ENCODE measurements around the gene STK36. TPM values are rescaled to one million over a fixed set of nuclear protein-coding genes. Genes with fewer than 3 reads are reported as not detected.

Gene STK36
- total RNA-seq, 1 donor = 25.7 TPM

DNA sequence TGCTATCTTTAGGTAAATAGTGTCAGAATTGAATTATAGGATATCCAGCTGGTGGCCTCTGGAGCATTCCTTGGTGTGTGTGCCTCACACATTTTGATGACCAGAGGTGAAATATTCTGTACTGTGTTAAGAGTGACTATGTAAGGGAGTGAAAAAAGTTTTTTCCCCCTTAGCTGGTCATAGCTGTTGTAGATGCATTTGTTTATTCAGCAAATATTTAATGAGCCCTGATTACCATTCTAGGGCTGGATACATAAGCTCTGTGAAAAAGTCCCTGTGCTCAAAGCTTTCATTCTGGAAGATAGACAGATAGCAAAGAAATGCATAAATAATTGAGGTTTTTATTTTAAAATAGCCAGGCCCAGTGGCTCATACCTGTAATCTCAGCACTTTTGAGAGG is 49.6 kb downstream of the STK36 start:
- peaks cover 77% of the 10 kb centered on the region for H3K79me2 ChIP-seq (ENCODE audit: insufficient read depth, low read length)
- peaks cover 7% of the 10 kb centered on the region for H4K20me1 ChIP-seq (ENCODE audit: insufficient read depth, low read length)

DNA sequence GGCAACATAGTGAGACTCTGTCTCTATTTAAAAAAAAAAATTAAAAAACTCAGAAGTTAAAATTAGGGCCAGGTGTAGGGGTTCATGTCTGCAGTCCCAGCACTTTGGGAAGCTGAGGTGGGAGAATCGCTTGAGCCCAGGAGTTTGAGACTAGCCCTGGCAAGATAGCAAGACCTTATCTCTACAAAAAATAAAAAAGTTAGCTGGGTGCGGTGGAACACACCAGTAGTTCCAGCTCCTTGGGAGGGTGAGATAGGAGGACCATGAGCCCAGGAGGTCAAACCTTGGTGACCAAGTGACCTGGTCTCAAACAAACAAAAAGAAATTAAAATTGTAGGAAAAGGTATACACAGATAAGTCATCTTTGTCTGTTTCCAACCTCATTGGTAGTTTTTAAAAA is 50.0 kb downstream of the STK36 start:
- Histone ChIP-seq H3K79me2 (ENCODE audit: insufficient read depth, low read length) (peaks cover 81% of the 10 kb centered on the region), H4K20me1 (ENCODE audit: insufficient read depth, low read length) (peaks cover 7% of the 10 kb centered on the region)

More for the DNA sequence above, 49.6 kb downstream of the STK36 start:
- no peak overlapping the region for H2AFZ ChIP-seq (ENCODE audit: low read length)
- H3K27ac ChIP-seq (ENCODE audit: low read depth, low read length) = no peak overlapping the region
- no peaks in the 10 kb centered on the region for H3K27me3 ChIP-seq (ENCODE audit: insufficient read depth, low read length)
- peak; percentile 34 for DNase-seq (ENCODE audit: insufficient read length, low spot score, missing footprints)
- H3K36me3 ChIP-seq (ENCODE audit: insufficient read depth, low read length) = no peaks in the 10 kb centered on the region
- H3K4me3 ChIP-seq (ENCODE audit: insufficient read depth, low read length) = no peak overlapping the region
- no peaks in the 10 kb centered on the region for H3K9me3 ChIP-seq (ENCODE audit: low read depth, low read length)
- TF ChIP-seq, protein P1, sequence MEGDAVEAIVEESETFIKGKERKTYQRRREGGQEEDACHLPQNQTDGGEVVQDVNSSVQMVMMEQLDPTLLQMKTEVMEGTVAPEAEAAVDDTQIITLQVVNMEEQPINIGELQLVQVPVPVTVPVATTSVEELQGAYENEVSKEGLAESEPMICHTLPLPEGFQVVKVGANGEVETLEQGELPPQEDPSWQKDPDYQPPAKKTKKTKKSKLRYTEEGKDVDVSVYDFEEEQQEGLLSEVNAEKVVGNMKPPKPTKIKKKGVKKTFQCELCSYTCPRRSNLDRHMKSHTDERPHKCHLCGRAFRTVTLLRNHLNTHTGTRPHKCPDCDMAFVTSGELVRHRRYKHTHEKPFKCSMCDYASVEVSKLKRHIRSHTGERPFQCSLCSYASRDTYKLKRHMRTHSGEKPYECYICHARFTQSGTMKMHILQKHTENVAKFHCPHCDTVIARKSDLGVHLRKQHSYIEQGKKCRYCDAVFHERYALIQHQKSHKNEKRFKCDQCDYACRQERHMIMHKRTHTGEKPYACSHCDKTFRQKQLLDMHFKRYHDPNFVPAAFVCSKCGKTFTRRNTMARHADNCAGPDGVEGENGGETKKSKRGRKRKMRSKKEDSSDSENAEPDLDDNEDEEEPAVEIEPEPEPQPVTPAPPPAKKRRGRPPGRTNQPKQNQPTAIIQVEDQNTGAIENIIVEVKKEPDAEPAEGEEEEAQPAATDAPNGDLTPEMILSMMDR (IDR thresholded peaks at IDR 0.05; ENCODE audit: extremely low read depth, low read depth, low read length) = no peak
- H3K4me1 ChIP-seq (ENCODE audit: insufficient read depth, low read length) = peaks cover 8% of the 10 kb centered on the region
- no peak overlapping the region for H3K4me2 ChIP-seq (ENCODE audit: insufficient read depth, low read length)

DNA sequence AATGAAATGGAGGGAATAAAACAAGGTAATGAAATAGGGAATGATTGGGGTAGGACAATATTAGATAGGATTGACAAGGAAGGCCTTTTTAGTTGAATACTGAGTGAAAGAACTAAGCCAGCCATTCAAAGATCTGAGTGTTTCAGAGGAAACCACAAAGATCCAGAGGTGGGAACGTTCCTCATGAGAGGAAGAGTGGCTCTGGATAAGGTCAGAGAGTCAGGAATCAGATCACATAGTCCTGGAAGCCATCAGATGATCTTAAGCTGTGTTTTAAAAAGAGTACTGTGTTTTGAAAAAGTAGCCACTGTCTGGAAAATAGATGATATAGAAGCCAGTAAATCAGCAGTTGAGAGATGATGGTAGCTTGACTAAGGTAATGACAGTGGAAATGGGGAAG is 50.5 kb downstream of the STK36 start:
- Histone ChIP-seq H3K36me3 (ENCODE audit: insufficient read depth, low read length) (no peaks in the 10 kb centered on the region), H4K20me1 (ENCODE audit: insufficient read depth, low read length) (peaks cover 7% of the 10 kb centered on the region), H3K4me3 (ENCODE audit: insufficient read depth, low read length) (no peak overlapping the region), H3K79me2 (ENCODE audit: insufficient read depth, low read length) (peaks cover 82% of the 10 kb centered on the region), H3K9me3 (ENCODE audit: low read depth, low read length) (no peaks in the 10 kb centered on the region), H3K4me2 (ENCODE audit: insufficient read depth, low read length) (no peak overlapping the region), H2AFZ (ENCODE audit: low read length) (no peak overlapping the region), H3K27ac (ENCODE audit: low read depth, low read length) (no peak overlapping the region), H3K4me1 (ENCODE audit: insufficient read depth, low read length) (peaks cover 2% of the 10 kb centered on the region), H3K27me3 (ENCODE audit: insufficient read depth, low read length) (no peaks in the 10 kb centered on the region)
- TF ChIP-seq, protein P1 (IDR thresholded peaks at IDR 0.05; ENCODE audit: extremely low read depth, low read depth, low read length) = no peak
- no peak for DNase-seq (ENCODE audit: insufficient read length, low spot score, missing footprints)

More for the DNA sequence above, 50.0 kb downstream of the STK36 start:
- no peak overlapping the region for H3K27ac ChIP-seq (ENCODE audit: low read depth, low read length)
- no peak overlapping the region for H3K4me3 ChIP-seq (ENCODE audit: insufficient read depth, low read length)
- TF ChIP-seq, protein P1 (IDR thresholded peaks at IDR 0.05; ENCODE audit: extremely low read depth, low read depth, low read length) = no peak
- peaks cover 7% of the 10 kb centered on the region for H3K4me1 ChIP-seq (ENCODE audit: insufficient read depth, low read length)
- no peaks in the 10 kb centered on the region for H3K9me3 ChIP-seq (ENCODE audit: low read depth, low read length)
- H3K36me3 ChIP-seq (ENCODE audit: insufficient read depth, low read length) = no peaks in the 10 kb centered on the region
- no peak overlapping the region for H3K4me2 ChIP-seq (ENCODE audit: insufficient read depth, low read length)
- no peak overlapping the region for H2AFZ ChIP-seq (ENCODE audit: low read length)
- H3K27me3 ChIP-seq (ENCODE audit: insufficient read depth, low read length) = no peaks in the 10 kb centered on the region
- DNase-seq (ENCODE audit: insufficient read length, low spot score, missing footprints) = no peak

DNA sequence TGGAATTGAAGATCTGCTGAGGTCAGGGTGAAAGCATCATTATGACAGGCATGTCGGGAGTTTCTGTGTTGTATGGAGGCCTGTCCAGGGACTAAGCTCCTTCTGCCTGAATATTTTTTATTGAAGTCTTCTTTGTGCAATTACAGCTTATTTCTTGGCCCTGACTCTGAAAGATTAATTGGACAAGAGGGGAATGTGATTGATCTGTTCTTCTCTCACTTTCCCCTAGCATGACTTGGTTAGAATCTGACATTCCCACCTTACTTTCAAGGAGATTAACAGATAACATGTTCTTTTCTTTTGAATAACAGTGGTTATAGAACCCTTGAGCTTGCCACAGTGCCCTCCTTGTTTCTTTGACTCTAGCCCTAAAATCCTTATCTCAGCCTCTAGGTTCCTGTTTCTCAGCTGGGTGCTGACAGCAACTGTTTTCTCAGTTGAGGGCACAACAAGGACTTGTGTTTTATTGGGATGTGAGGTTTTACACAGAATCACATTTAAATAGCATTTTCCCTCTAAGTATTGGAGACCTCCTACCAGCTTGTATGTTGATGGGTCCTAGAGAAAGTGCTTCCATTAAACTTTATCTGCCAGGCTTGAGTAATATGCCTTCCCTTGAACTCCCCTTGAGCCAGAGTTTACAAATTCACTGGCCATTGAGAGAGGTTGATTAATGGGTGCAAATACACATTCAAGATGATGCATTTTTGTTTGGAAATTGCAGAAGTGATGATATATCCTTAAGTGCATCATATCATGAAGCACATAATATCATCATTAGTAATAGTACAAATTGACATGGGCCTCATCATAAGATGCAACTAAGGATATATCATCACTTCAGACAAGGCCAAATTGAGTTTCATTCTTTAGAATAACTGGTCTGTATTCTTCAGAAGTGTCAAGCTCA is 51.2 kb downstream of the STK36 start:
- no peaks in the 10 kb centered on the region for H3K36me3 ChIP-seq (ENCODE audit: insufficient read depth, low read length)
- H4K20me1 ChIP-seq (ENCODE audit: insufficient read depth, low read length) = peaks cover 7% of the 10 kb centered on the region
- peaks cover 79% of the 10 kb centered on the region for H3K79me2 ChIP-seq (ENCODE audit: insufficient read depth, low read length)
- no peaks in the 10 kb centered on the region for H3K9me3 ChIP-seq (ENCODE audit: low read depth, low read length)
- TF ChIP-seq, protein P1 (IDR thresholded peaks at IDR 0.05; ENCODE audit: extremely low read depth, low read depth, low read length) = no peak
- DNase-seq (ENCODE audit: insufficient read length, low spot score, missing footprints) = peak; percentile 63
- H3K27ac ChIP-seq (ENCODE audit: low read depth, low read length) = no peak overlapping the region
- H3K27me3 ChIP-seq (ENCODE audit: insufficient read depth, low read length) = no peaks in the 10 kb centered on the region
- no peaks in the 10 kb centered on the region for H3K4me1 ChIP-seq (ENCODE audit: insufficient read depth, low read length)
- no peak overlapping the region for H2AFZ ChIP-seq (ENCODE audit: low read length)
- H3K4me2 ChIP-seq (ENCODE audit: insufficient read depth, low read length) = no peak overlapping the region
- H3K4me3 ChIP-seq (ENCODE audit: insufficient read depth, low read length) = no peak overlapping the region

All from osteoblast (primary cell).